ENCODE measurements around the gene ARHGAP15.

DNA sequence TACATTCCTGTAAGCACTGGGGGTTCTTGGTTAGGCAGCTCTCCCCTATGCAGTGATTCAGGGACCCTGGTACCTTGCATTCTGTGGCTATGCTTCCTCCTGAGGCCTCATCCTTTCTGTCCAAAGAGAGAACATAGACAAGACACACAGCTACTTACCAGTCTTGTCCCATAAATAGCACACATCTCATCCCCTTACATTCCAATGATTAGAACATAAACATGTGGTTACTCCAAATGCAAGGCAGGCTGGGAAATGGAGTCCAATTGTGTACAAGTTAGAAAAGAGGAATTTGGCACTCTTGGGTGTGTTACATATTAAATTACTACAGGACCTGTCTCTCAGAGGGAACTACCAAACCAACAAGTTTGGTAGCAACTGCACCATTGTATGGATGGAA, 171.3 kb downstream of the ARHGAP15 start:
- TF ChIP-seq CTCF (conservative IDR thresholded peaks at IDR 0.05 in 1 of 2, IDR thresholded peaks at IDR 0.05 in 1 of 2; ENCODE audit: low read depth in 1 of 2, low read length in 2 of 2): no peak
- TF ChIP-seq EZH2 (IDR thresholded peaks at IDR 0.05; ENCODE audit: low read length, missing control alignments): no peak

Data from fibroblast of lung (primary cell).